HG02885 (cell line): ENCODE measurements around the gene KCNN3.

Source experiments
- ATAC-seq: cut with Tn5 transposase; IDR thresholded peaks from one replicate; pipeline ENCODE4 v1.9.1; 2021; ENCODE audit warnings: mild to moderate bottlenecking; ENCODE audit not compliant: unreplicated experiment, poor library complexity

The KCNN3 gene

GRCh38 chr1:154863315-154864174 lies 6.5 kb downstream of the KCNN3 start:
- peak; percentile 33 for ATAC-seq

DNA sequence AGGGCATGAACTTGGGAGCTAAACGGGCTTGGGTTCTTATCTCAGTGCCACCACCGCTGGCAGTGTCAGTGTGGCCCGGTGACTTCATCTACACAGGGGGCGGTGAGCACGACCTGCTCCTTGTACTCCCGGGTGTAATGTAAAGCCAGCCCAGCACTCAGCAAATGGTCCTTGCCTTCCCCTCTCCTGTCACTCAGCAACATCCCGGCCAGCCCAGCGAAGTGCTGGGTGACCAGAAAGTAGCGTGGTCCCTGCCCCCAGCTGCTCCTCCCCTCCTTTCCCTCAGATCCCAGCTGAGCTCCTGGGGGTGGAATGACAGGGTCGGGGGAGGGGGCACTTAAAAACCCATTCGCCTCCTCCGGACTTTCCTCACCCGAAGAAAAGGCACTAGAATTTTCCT lies 7.2 kb downstream of the KCNN3 start:
- ATAC-seq, result no peak

DNA sequence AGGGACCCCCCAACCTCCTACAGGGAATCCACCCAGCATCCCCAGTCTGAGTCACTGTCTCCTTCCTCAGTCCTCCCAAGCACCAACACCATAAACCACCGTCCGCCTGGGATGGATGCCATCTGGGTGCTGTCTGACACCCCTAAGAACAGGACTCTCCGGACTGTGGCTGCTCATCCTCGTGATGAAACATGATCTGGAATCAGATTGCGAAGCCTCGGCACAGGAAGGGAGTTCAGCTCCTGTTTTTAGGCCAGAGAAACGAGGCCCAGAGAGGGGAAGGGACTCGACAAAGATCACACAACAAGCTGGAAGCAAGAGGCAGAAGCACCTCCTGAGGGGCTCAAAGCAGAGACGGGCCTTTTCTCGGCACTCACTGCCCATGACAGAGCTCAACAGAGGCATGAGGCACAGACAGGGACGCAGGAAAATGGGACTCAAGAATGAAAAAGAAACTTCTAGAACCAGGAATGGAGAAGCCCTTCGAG lies 8.4 kb downstream of the KCNN3 start:
- no peak for ATAC-seq

DNA sequence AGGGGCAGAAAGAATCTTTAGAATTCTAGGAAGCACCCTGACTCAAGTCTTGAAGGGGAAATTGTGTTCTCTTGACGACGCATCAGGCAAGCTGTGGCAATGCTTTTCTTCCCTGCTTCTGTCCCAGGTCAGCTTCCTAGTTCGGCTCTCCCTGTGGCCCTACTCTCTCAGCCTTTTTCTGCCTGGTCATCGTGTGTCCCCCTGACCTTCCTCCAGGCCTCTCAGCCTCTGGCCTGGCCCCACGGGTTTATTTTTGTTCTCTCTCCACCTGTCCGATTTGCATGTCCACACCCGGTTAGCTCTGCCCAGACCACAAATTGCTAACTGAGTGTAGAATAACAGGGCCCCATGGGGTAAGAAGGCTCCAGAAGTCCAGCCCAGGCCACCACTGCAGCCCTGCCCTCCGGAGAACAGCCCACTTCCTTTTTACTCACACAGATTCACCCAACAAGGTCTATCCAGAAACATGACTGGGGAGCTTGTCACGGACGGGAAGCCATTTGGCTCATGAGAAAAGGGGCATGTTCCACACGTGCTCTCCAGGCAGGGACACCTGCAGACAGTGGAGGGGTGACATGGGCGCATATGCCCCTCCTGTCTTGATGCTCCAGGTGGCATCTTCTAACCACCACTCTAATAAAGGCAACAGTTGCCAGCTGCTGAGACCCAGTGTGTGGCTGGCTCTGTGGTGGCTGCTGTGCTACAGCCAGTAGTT lies 9.8 kb downstream of the KCNN3 start:
- peak; percentile 73 for ATAC-seq

- peak; percentile 44 for ATAC-seq
These were observed 10.3 kb downstream of the KCNN3 start for GRCh38 chr1:154859786-154860155.

- no peak for ATAC-seq
These were observed 10.8 kb downstream of the KCNN3 start for GRCh38 chr1:154859151-154859785.

DNA sequence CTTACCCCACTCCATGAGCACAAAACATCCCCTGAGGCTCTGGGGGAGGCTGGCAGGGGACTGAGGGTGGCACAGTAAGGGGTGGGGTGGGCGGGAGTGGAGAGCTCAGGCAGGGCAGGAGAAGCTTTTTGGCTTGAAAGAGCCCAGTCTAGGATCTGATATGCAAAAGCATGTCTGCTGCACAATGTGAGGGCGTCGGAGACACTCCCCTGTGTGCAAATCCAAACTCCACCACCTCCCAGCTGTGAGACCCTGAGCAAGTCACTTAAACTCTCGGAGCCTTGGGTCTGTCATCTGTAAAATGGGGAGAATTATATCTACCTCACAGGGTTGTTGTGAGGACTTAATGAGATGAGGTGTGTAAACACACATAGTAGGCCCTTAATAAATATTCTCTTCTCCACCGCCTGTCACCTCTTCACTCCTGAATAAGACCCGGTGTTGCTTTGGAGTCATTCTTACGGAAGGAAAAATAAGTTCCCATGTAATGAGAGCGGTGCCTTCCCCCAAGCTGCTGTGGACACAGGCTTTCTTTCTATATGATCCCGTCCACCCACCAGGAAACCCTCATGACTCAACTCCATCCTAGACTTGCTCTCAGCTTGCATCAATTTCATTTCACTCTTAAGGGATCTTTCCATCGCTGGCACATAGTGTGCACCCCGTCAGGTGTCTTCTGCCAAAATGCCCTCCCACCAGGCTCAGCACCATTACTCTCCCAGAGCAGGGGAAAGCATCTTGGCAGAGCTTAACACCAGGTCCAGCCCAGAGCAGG lies 12.5 kb downstream of the KCNN3 start:
- no peak for ATAC-seq

DNA sequence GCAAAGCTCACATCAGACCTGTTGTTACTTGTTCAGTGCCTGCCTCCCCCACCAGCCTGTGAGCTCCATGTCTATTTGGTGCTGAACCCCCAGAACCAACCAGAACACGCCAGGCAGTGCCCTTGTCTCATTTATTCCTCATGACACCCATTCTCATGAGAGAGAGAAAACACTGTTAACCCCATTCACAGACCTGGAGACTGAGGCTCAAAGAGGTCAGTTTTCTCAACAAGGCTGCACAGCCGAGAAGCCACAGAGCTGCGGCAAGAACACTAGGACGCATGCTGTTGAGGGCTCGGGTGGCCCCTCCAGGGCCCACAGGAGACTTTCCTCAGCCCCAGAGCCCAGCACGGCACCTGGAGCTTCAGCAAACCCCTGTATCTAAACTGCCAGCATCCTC lies 13.1 kb downstream of the KCNN3 start:
- no peak for ATAC-seq

GRCh38 chr1:154856544-154856943 lies 13.5 kb downstream of the KCNN3 start:
- no peak for ATAC-seq

- ATAC-seq, result no peak
These were observed 14.0 kb downstream of the KCNN3 start for GRCh38 chr1:154856049-154856448.

GRCh38 chr1:154855186-154855851 lies 14.8 kb downstream of the KCNN3 start:
- ATAC-seq, result no peak

DNA sequence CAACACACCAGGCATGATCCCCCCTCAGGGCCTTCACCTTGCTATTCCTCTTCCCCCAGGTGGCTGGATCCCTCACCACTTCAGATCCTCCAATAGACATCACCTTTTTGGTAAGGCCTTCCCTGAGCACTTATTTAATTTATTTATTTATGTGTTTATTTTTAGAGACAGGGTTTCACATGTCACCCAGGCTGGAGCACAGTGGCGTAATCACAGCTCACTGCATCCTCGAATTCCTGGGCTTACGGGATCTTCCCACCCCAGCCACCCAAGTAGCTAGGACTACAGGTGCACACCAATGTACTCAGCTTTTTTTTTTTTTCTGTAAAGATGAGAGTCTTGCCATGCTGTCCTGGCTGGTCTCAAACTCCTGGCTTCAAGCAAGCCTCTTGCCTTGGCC lies 17.2 kb downstream of the KCNN3 start:
- no peak for ATAC-seq

DNA sequence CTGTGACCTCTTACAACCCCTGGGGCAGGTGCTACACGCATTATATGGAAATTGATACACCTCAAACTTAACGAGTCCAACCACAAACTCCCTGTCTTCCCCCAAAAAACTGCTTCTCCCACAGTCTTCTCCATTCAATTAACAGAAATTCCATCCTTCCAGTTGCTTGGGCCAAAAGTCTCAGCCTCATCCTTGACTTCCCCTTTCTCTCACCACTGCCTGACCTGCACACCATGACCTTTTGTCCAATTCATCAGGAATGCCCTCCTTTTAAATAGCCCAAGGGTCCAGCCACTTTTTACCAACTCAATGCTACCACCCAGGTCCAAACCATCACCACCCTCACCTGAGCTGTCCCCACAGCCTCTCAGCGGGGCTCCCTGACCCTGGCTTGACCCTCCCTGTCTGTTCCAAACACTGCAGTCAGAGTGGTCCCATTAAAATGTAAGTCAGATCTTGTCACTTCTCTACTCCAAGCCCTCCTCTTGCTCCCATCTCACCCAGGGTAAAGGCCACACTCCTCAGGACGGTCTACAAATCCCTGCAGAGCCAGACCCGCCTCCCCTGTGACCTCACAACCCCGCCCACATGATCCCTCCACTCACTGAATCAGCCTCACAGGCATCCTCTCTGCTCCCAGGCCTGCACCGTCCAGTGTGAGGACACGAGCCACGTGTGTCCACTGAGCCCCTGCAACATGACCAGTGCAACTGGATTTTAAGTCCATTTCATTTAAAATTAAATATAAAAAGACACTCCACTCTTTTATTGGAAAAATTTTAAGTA lies 18.5 kb downstream of the KCNN3 start:
- no peak for ATAC-seq

GRCh38 chr1:154849645-154850131 lies 20.4 kb downstream of the KCNN3 start:
- no peak for ATAC-seq

GRCh38 chr1:154848983-154849382 lies 21.1 kb downstream of the KCNN3 start:
- ATAC-seq, result no peak

- ATAC-seq, result no peak
These were observed 22.2 kb downstream of the KCNN3 start for GRCh38 chr1:154847891-154848290.

DNA sequence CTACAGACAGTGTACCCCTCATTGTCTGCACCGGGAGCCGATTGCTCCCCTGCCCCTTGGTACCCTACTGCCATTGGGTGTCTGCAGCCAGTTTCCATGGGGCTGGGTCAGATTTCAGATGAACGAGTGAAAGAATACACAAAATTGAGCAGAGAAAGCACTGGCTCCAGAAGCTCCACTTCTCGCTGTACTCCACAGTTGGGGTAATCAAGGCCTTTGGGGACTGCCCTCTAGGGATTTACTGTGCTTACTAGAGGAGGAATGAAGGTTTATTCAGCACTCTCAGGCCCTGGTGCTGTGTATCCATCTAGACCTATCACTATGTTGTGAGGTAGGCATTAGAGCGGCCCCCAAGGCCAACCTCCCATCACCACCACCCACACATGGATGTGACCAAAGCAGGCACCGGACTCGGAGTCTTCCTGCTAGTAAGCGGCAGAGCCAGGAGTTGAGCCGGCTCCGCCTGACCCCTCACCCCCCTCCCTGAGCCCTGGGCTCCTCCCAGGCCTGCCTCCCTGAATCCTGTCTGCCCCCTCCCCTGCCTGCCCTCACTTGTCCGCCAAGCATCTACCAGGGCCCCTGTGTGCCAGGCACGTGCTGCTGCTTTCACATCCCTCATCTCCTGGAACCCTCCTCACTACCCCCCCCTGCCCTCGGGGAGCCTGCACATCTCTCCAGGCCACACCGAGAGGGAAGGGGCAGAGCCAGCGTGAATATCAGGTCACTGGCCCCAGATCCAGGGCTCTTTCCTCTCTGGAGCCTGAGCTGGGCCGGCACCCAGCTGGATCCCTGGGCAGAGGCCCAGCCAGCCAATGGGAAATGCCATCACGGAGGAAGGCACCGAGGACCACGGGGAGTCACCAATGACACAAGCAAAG lies 23.3 kb downstream of the KCNN3 start:
- no peak for ATAC-seq

GRCh38 chr1:154845879-154846278 lies 24.2 kb downstream of the KCNN3 start:
- ATAC-seq, result no peak
